GM04503 (cell line): Measurements from ENCODE around the gene PLEKHA5.

ENCODE experiments used
- DNase-seq: peaks from one replicate; pipeline ENCODE4 v3.0.0-alpha.2; 2012; ENCODE audit warnings: low read depth

Gene PLEKHA5

GRCh38 chr12:19130224-19131024, 891 bp downstream of the PLEKHA5 start:
- DNase-seq = no peak

- peak; percentile 25 for DNase-seq
Measured at GRCh38 chr12:19131025-19131444, 1.5 kb downstream of the PLEKHA5 start.

- DNase-seq = no peak
Measured at GRCh38 chr12:19138551-19138950, 9.0 kb downstream of the PLEKHA5 start.

GRCh38 chr12:19138956-19139355, 9.4 kb downstream of the PLEKHA5 start:
- DNase-seq = no peak

- DNase-seq = no peak
Measured at GRCh38 chr12:19139615-19140194, 10.2 kb downstream of the PLEKHA5 start.

GRCh38 chr12:19140381-19141236, 11.1 kb downstream of the PLEKHA5 start:
- DNase-seq = no peak

- no peak for DNase-seq
Measured at GRCh38 chr12:19142499-19142898, 13.0 kb downstream of the PLEKHA5 start.

- no peak for DNase-seq
Measured at GRCh38 chr12:19144287-19144686, 14.8 kb downstream of the PLEKHA5 start.

GRCh38 chr12:19144985-19145384, 15.5 kb downstream of the PLEKHA5 start:
- no peak for DNase-seq

- DNase-seq = no peak
Measured at GRCh38 chr12:19148860-19149259, 19.3 kb downstream of the PLEKHA5 start.

- DNase-seq = peak; percentile 31
Measured at GRCh38 chr12:19150273-19150900, 20.9 kb downstream of the PLEKHA5 start.

- no peak for DNase-seq
Measured at GRCh38 chr12:19151298-19151697, 21.8 kb downstream of the PLEKHA5 start.

GRCh38 chr12:19153396-19153795, 23.9 kb downstream of the PLEKHA5 start:
- DNase-seq = no peak

- DNase-seq = no peak
Measured at GRCh38 chr12:19154686-19155085, 25.2 kb downstream of the PLEKHA5 start.

- no peak for DNase-seq
Measured at GRCh38 chr12:19155981-19156734, 26.6 kb downstream of the PLEKHA5 start.

- DNase-seq = peak; percentile 47
Measured at GRCh38 chr12:19158923-19159322, 29.4 kb downstream of the PLEKHA5 start.

- DNase-seq = no peak
Measured at GRCh38 chr12:19161216-19161615, 31.7 kb downstream of the PLEKHA5 start.

GRCh38 chr12:19165451-19165850, 35.9 kb downstream of the PLEKHA5 start:
- no peak for DNase-seq

- DNase-seq = no peak
Measured at GRCh38 chr12:19166387-19166786, 36.9 kb downstream of the PLEKHA5 start.

GRCh38 chr12:19166956-19167355, 37.4 kb downstream of the PLEKHA5 start:
- no peak for DNase-seq

GRCh38 chr12:19167708-19168107, 38.2 kb downstream of the PLEKHA5 start:
- no peak for DNase-seq

- DNase-seq = no peak
Measured at GRCh38 chr12:19168644-19169043, 39.1 kb downstream of the PLEKHA5 start.
